ENCODE measurements around the gene SLC23A2.

- no peak for TF ChIP-seq POLR2AphosphoS5 (IDR thresholded peaks at IDR 0.05)
- TF ChIP-seq CTCF (IDR thresholded peaks at IDR 0.05) = no peak
- TF ChIP-seq POLR2A (IDR thresholded peaks at IDR 0.05) = no peak
These were observed 37.9 kb upstream of the SLC23A2 start for GRCh38 chr20:5039255-5039657.

Data from prostate gland (tissue), 2 donors.